GOT3 (cell line): ENCODE results near the gene CFAP65.

Experiments
- DNase-seq: peaks from one replicate; lab custom pipeline; 2025; ENCODE audit warnings: mixed read lengths; lab: John Stamatoyannopoulos, UW

Gene CFAP65

GRCh38 chr2:219030177-219030940, 11.0 kb downstream of the CFAP65 start:
- no peak for DNase-seq

GRCh38 chr2:219029829-219030165, 11.5 kb downstream of the CFAP65 start:
- peak; percentile 63 for DNase-seq

GRCh38 chr2:219028996-219029828, 12.1 kb downstream of the CFAP65 start:
- no peak for DNase-seq

DNA sequence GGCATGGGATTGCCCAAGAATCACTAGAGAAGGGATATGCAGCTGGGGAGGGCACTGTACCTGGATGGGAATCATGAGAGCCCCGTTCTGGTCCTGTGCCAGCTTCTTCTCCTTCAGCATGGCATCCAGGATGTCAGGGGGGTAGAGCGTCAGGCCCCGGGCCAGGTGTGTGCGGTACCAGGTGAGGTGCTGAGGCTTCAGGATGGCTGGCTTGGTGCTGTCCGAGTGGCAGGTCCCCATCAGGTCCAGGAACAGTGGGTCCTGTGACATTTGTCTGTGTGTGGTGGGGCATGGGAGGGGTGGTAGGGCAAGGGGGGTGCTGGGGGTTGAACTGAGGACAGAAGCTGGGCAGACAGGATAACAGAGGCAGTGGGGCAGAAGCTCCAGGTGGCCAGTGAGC, 13.2 kb downstream of the CFAP65 start:
- DNase-seq, result no peak

GRCh38 chr2:219027511-219028055, 13.7 kb downstream of the CFAP65 start:
- DNase-seq, result no peak

- DNase-seq, result no peak
Observed at GRCh38 chr2:219026946-219027345, 14.4 kb downstream of the CFAP65 start.

DNA sequence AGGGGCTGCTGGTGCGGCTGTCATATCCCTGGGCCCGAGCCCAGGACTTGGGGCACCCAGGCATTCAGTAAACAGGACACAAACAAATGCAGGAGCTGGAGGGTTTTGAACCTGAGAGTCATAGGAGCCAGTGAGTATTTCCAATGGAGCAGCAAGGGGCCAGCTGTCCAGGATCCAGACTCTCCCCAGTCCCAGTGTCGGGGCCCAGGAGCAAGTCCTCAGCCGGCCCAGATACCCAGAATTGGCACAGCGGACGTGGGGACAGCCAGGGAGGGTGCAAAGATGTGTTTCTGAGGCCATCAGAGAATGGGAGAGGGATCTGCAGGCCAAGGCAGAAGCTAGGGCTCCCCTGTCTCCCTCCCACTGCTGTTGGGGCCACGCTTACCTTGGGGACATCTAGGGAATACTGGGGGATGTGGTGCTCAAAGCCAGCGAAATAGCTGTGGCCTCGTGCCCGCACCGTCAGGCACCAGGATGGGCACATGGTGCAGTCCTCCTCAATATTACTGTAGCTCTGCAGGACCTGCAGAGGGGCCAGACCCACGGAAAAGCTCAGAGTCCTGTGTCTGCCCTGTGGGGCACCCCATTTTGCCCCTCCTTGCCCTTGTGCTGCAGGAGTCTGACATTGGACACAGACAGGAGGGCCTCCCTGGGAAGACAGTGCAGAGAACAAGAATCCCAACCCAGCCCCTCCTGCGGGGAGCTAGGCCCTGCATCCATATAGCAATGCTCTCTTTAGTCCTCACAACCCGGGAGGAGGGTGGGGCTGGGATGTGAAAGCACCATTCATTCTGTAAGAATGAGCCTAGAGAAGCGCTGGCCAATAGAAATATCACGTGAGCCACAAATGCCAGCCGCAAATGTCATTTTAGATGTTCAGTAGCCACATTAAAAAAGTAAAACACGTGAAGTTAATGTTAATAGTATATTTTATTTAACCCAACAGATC, 15.4 kb downstream of the CFAP65 start:
- no peak for DNase-seq

DNA sequence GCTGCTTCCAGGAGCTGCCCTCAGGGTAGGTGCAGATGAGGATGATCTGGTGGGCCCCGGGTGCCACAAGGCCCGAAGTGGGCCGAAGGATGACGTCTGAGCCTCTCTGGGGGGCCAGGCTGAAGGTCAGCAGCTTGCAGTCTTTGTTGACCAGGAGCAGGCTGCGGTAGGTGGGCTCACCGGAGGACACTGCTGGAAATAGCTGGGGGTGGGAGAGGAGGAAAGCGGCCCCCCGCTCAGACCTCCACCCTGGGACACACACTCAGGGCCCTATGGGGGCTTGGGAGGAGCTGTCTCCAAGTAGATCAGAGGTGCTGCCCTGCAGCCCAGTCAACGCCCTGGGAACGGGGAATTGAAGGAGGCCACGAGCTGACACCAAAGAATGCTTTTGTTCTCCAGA, 17.3 kb downstream of the CFAP65 start:
- no peak for DNase-seq

DNA sequence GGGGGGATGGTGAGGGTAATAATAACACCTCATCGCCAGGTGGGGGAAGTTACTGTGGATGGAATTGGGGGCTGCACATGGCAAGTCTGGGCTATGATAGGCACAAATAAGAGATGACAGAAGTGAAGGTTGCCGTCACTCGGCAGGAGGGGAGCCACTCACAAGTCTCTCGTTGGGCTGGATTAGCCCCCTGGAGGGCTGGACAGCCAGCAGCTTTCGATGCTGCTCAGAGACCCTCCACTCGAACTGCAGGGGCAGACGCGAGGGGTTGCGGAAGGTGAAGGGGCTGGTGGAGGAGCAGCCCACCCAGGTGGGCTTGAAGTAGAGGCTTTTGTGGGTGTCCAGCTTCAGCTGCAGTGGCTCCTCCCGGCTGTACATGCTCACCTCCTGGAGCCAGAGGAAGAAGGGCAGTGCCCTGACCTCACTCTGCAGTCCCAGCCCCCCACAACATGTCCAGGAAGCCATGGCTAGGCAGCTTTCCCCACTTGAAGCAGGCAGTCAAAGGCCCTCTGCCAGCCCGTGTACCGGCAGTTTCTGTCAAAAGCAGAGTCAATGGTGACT, 18.2 kb downstream of the CFAP65 start:
- no peak for DNase-seq

- DNase-seq, result no peak
Observed at GRCh38 chr2:219022616-219023015, 18.7 kb downstream of the CFAP65 start.

- no peak for DNase-seq
Observed at GRCh38 chr2:219022041-219022440, 19.3 kb downstream of the CFAP65 start.

GRCh38 chr2:219021591-219021990, 19.7 kb downstream of the CFAP65 start:
- no peak for DNase-seq

DNA sequence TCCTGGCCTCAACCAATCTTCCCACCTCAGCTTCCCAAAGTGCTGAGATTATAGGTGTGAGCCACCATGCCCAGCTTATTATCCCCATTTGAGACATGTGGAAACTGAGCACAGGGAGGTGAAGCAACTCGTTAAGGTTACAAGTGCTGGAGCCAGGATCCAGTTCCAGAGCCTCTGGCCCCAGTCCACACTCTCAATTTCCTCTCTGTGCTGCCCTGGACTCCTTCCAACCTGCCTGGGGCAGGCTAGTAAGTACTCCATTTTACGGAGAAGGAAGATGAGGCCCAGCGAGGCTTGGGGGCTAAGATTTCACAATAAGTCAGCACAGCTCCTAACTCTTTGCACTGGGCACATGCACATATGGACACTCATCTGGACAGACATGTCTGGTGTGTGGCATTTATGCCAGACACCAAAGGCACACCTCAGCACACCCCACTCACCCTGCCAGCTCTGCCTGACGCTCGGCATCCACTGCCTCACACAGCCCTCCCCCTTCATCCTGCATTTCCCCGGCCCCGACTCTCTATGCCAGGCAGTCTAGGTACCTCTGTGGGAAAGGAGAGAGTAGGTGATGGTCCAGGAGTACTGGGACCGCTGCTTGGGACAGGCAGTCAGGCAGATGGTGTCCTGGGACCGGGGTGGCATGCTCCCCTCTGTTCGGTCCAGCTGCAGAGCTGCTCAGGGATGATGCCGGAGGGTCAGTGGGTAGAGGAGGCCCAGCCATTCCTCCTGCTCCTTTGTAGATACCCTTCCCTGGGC, 20.5 kb downstream of the CFAP65 start:
- no peak for DNase-seq

GRCh38 chr2:219019436-219019835, 21.9 kb downstream of the CFAP65 start:
- DNase-seq, result no peak

DNA sequence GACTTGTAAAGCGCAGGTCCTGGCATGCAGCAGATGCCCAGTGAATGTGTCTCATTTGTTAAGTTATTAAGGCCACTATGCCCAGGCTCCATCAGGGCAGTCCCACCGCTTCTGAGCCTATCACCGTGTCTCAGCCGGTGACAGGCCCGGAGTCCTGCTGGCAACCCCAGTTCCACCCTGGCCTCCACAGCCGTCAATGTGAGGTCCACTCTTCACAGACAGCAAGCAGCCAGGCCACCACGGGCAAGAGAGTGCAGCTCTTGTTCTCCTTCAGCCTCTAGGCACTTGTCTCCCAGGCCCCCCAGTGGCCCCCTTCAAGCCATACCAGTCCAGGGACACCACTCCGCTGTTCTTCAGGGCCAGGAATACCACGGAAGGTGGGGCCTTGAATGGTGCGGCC, 22.6 kb downstream of the CFAP65 start:
- DNase-seq, result no peak

DNA sequence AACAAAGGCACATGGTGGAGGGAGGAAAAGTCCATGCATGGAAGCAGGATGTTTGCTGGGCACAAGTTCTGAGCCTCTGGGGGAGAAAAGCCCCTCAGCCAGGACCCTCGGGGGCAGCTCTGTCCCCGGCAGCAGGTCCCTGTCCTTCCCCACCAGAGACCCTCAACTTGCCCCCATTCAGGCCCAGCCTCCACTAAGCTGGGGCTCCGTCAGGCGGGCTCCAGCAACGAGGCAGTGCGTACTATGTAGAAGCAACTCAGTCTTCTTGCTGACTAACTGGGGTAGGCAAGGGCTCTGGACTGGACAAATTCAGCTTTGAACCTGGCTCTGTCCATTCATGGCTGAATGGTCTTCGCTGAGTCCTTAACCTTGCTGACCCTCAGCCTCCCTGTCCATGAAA, 23.0 kb downstream of the CFAP65 start:
- DNase-seq, result no peak

- no peak for DNase-seq
Observed at GRCh38 chr2:219017201-219017931, 23.9 kb downstream of the CFAP65 start.

DNA sequence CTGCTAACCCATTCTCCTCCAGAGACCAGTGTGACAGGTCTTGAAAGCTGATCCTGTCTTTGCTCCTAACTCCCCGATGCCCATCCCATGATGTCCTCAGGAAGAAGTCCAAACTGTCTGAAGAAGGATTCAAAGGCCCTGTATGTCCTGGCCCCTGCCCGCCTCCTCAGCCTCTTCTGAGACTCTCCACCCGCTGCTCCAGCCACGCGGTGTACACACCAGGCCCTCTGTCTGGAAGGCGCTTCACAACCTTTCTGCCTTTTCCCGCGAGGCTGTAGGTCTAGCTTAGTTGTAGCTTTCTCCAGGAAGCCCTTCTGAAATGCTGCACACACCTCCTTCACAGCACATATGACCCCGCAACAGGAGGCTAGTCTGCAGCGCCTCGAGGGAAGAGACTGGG, 24.6 kb downstream of the CFAP65 start:
- DNase-seq, result no peak

GRCh38 chr2:219010873-219011272, 30.4 kb downstream of the CFAP65 start:
- DNase-seq, result no peak

DNA sequence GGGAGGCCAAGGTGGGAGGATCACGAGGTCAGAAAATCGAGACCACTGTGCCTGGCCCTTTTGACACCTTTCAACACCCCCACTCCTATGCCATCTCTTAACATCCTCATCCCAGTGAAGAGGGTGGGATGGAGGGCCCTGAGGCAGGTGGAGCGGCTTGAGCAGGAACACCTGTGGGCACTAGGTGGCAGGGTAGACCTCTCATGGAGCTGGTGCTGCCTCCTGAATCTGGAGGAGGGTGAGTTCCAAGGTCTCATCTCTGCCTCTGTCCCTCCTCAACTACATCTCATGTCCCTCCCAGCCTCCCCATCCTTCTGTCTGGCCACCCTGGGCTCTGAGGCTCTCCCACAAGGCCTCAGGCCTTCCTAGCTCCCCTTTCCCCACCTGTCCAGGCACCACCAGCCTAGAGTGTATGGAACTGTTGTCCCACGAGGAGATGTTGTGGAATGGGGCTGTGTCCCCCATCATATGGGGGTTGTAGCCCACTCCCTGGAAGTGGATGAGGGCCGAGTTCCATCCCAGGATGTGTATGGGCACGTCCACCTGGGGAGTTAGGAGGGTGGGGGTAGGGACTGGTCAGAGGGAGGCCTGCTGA, 31.1 kb downstream of the CFAP65 start:
- DNase-seq, result no peak
